Measurements from ENCODE around the gene THPO. TPM values are rescaled to one million over a fixed set of nuclear protein-coding genes. Genes with fewer than 3 reads are reported as not detected.

THPO gene
- total RNA-seq, 1 donor from 2014 or later: not detected

GRCh38 chr3:184380185-184380626 is 2.2 kb upstream of the THPO start:
- Histone ChIP-seq H3K9me3 (no peaks in the 10 kb centered on the region), H3K27me3 (no peaks in the 10 kb centered on the region), H3K4me3 (peak overlapping the region; percentile 75 to 77), H3K4me1 (peaks cover 0 to 11% of the 10 kb centered on the region in 2 donors), H3K36me3 (no peaks in the 10 kb centered on the region), H3K27ac (no peak overlapping the region)
- intact Hi-C loops (cut with DNase I): no loop called here
- TF ChIP-seq, protein P1, sequence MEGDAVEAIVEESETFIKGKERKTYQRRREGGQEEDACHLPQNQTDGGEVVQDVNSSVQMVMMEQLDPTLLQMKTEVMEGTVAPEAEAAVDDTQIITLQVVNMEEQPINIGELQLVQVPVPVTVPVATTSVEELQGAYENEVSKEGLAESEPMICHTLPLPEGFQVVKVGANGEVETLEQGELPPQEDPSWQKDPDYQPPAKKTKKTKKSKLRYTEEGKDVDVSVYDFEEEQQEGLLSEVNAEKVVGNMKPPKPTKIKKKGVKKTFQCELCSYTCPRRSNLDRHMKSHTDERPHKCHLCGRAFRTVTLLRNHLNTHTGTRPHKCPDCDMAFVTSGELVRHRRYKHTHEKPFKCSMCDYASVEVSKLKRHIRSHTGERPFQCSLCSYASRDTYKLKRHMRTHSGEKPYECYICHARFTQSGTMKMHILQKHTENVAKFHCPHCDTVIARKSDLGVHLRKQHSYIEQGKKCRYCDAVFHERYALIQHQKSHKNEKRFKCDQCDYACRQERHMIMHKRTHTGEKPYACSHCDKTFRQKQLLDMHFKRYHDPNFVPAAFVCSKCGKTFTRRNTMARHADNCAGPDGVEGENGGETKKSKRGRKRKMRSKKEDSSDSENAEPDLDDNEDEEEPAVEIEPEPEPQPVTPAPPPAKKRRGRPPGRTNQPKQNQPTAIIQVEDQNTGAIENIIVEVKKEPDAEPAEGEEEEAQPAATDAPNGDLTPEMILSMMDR (IDR thresholded peaks at IDR 0.05): no peak
- DNase-seq (ENCODE audit: low spot score in 2 of 2): peak in 1 of 2 donors; percentile 83

DNA sequence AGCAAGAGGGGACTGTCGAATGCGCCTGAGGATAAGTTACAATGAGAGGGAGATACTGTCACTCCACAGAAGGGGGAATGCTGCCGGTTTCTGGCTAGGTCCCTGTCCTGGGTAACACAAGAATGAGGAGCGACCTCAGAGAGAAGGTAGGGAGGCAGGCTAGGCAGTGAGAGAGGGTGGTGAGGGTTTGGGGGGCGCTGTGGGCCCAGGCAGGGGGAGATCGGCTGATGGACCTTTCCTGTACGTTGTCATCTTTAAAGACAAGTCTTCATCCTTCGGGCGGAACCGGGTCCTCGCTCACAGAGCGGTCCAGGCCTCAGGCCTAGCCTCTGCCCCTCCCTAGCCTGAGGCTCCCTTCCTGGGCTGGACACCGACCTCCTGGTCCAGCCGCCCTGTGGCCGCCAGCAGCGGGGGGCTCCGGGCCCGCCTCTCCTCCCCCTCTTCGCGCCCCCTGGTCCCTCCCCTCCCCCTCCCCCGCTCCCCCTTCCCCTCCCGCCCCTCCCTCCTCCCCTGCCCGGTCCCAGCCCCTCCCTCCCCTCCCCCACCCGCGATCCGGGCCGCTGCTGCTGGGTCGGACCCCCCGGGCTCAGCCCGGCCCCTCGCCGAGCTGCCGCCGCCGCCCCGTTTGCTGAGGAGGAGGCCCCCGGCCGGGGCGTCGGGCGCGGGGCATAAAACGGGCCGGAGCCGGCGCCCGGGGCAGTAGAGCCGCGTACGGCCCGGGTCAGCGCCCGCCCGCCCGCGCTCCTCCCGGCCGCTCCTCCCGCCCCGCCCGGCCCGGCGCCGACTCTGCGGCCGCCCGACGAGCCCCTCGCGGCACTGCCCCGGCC is 1.6 kb upstream of the THPO start, which contains the start of gene CHRD:
Gene CHRD, plus strand, starts transcription at position 697 of the 827 bp plus-strand sequence. CDS start 265 bp downstream, outside the sequence.
- Histone ChIP-seq H3K27me3 (no peaks in the 10 kb centered on the region), H3K4me1 (peaks cover 0 to 11% of the 10 kb centered on the region in 2 donors), H3K9me3 (no peaks in the 10 kb centered on the region), H3K4me3 (peak within 1 kb of the TSS; percentile 75 to 77), H3K36me3 (no peaks in the 10 kb centered on the region), H3K27ac (peak within 1 kb of the TSS; percentile 36 to 69)
- TF ChIP-seq, protein P1 (IDR thresholded peaks at IDR 0.05): no peak
- no peak for DNase-seq (ENCODE audit: low spot score in 2 of 2)
- intact Hi-C loops (cut with DNase I): no loop called here

GRCh38 chr3:184378651-184379357 is 797 bp upstream of the THPO start:
- intact Hi-C loops (cut with DNase I): no loop called here
- H3K9me3 ChIP-seq: no peaks in the 10 kb centered on the region
- H3K4me1 ChIP-seq: peaks cover 0 to 11% of the 10 kb centered on the region in 2 donors
- no peak overlapping the region for H3K4me3 ChIP-seq
- H3K27ac ChIP-seq: peak overlapping the region in 1 of 2 donors; percentile 69
- no peaks in the 10 kb centered on the region for H3K36me3 ChIP-seq
- TF ChIP-seq, protein P1 (IDR thresholded peaks at IDR 0.05): no peak
- DNase-seq (ENCODE audit: low spot score in 2 of 2): no peak
- H3K27me3 ChIP-seq: no peaks in the 10 kb centered on the region

DNA sequence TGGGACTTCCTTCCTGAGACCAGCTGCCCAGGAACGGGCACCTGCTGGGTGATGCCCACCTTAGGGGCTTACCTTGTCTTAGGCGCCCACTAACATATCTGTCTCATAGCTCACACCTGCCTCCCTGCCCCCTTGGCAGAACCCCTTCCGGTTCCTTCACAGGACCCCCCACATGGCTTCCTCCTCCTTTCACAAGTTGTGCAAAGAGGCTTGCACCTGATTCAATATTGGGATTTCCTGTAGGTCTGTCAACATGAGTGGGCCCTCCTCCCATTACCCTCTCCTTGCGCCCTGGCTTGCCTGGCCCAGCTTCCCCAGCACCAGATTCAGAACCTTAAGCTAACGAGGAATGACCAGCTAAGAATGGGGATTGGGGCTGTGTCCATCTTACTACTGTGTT is 633 bp downstream of the THPO start:
- Histone ChIP-seq H3K27me3 (no peaks in the 10 kb centered on the region), H3K36me3 (no peaks in the 10 kb centered on the region), H3K27ac (no peak overlapping the region), H3K4me1 (peaks cover 0 to 11% of the 10 kb centered on the region in 2 donors), H3K4me3 (no peak overlapping the region), H3K9me3 (no peaks in the 10 kb centered on the region)
- intact Hi-C loops (cut with DNase I): no loop called here
- no peak for DNase-seq (ENCODE audit: low spot score in 2 of 2)
- TF ChIP-seq, protein P1 (IDR thresholded peaks at IDR 0.05): no peak

DNA sequence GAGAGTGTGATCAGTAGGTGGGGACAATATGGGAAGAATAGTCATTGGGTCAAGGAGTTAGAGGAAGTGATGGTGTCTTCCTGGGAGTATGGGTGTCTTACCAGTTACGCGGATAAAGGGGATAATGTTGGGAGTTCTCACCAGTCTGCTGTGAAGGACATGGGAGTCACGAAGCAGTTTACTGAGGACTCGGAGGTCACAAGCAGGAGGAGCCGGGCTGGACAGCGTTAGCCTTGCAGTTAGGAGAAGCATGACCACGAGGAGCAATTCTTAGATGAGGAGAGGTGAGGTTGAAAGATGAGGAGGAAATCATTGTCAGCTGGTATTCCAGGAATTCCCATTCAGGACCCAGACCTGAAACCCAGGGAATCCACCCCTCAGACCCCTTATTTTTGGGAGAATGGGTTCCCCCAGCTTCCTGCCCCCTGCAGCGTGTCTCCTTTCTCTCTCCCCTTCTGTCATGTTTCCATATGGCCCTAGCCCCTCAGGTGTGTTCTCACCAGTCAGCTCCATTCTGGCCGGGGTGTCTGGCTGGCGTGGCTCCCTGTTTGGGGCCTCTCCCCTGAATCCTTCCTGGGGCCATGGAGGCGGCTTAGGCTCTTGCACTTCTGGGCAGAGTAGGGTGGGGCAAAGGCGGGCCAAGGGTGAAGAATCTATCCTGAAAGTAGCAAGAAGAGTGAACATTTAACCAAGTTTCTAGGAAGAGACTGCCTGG is 2.1 kb downstream of the THPO start:
- Histone ChIP-seq H3K4me1 (peaks cover 0 to 4% of the 10 kb centered on the region in 2 donors), H3K27ac (no peak overlapping the region), H3K9me3 (no peaks in the 10 kb centered on the region), H3K4me3 (no peak overlapping the region), H3K27me3 (no peaks in the 10 kb centered on the region), H3K36me3 (no peaks in the 10 kb centered on the region)
- no peak for DNase-seq (ENCODE audit: low spot score in 2 of 2)
- intact Hi-C loops (cut with DNase I): no loop called here
- TF ChIP-seq, protein P1 (IDR thresholded peaks at IDR 0.05): no peak
